Spleen (tissue), 7 donors: ENCODE measurements around the gene AHNAK2.

ENCODE experiments used
- CTCF ChIP-seq, 11 experiments: fragments of 200-600 bp in 7 of 11; fragments of 450-650 bp in 4 of 11; sonication (generic) in 4 of 11; IDR thresholded peaks in 8 of 11; conservative IDR thresholded peaks in 3 of 11; 1 replicate in 7 of 11; 2 replicates in 4 of 11; pipeline versions ENCODE4 v1.4.0 to v1.8.0; 2016 to 2021; ENCODE audit warnings: antibody characterized with exemption in 11 of 11, inconsistent platforms in 4 of 11, mild to moderate bottlenecking in 1 of 11
- POLR2A ChIP-seq, 3 donors: fragments of 450-650 bp; IDR thresholded peaks; one replicate each; pipeline ENCODE4 v1.5.1; 2017; ENCODE audit warnings: antibody characterized with exemption in 3 of 3, mild to moderate bottlenecking in 1 of 3
- donor health status: DM: no; HTN: no; CAD: no; lungs with moderate emphysema.
- donor health status: DM: no; HTN: no; CAD: no.
- donor health status: DM: no; HTN: no; CAD: no.

- TF ChIP-seq CTCF (IDR thresholded peaks at IDR 0.05 in 8 of 11, conservative IDR thresholded peaks at IDR 0.05 in 3 of 11) (no peak), POLR2A (IDR thresholded peaks at IDR 0.05) (no peak)
Measured at GRCh38 chr14:104935026-104935650, 43.0 kb downstream of the AHNAK2 start.
